Stomach smooth muscle (tissue), 2 donors: ENCODE results near the gene FAF1.

Experiments
- H3K27ac ChIP-seq: one replicate; pipeline ENCODE4 v1.7.0; 2013; ENCODE audit warnings: mild to moderate bottlenecking, low read length, inconsistent platforms
- H3K27me3 ChIP-seq, 2 donors: one replicate each; pipeline ENCODE4 v1.7.0; 2013; ENCODE audit warnings: low read length in 2 of 2; ENCODE audit not compliant: insufficient read depth in 2 of 2, control insufficient read depth in 1 of 2
- H3K36me3 ChIP-seq, 2 donors: one replicate each; pipeline ENCODE4 v1.7.0; 2013; ENCODE audit warnings: low read length in 2 of 2; ENCODE audit not compliant: control insufficient read depth in 2 of 2, insufficient read depth in 2 of 2
- H3K4me1 ChIP-seq: one replicate; pipeline ENCODE4 v1.7.0; 2013; ENCODE audit warnings: low read length; ENCODE audit not compliant: control insufficient read depth, insufficient read depth
- H3K4me3 ChIP-seq, 2 donors: one replicate each; pipeline ENCODE4 v1.7.0; 2013; ENCODE audit warnings: low read length in 2 of 2
- H3K9ac ChIP-seq, 2 donors: one replicate each; pipeline ENCODE4 v1.7.0; 2013; ENCODE audit warnings: low read length in 2 of 2, mild to moderate bottlenecking in 1 of 2
- H3K9me3 ChIP-seq, 2 donors: one replicate each; pipeline ENCODE4 v1.7.0; 2013; ENCODE audit warnings: low read length in 2 of 2; ENCODE audit not compliant: control insufficient read depth in 2 of 2
- donor health status: healthy.
- donor health status: Pancreatic carcinoma.

FAF1 gene

GRCh38 chr1:50978144-50978851, 18.2 kb upstream of the FAF1 start:
- H3K4me1 ChIP-seq, result no peaks in the 10 kb centered on the region
- H3K36me3 ChIP-seq, result no peaks in the 10 kb centered on the region
- H3K9ac ChIP-seq, result peak overlapping the region; percentile 80 to 81
- H3K9me3 ChIP-seq, result no peaks in the 10 kb centered on the region
- H3K4me3 ChIP-seq, result peak overlapping the region; percentile 74 to 83
- peaks cover 0 to 2% of the 10 kb centered on the region in 2 donors for H3K27me3 ChIP-seq
- peak overlapping the region; percentile 97 for H3K27ac ChIP-seq

DNA sequence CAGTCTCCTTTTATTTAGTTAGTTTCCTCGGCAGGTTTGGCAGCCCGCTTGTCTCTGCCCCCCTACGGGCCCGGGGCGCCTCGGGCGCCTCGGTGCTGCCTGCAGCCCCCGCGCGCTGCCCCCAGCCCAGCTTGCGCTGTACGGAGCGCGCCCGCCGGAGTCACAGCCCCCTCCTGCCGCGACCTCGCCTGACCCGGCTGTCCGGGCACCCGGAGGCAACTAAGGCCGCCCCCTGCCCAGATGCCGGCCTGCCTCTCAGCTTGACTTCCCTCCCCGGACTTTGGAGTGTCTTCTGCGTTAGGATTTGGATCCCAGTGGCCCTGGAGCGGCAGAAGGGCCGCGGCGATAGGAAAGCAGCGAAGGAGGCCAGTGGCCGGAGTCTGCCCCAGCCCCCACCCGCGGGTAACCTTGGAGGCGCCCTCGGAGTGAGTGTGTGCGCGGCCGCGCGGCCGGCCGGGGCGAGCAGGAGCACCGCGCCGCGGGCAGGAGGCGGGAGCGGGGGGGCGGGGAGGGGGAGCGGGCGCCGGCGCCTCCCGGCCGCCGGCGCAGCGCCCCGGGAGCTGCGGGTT, 17.6 kb upstream of the FAF1 start:
- no peaks in the 10 kb centered on the region for H3K36me3 ChIP-seq
- peak overlapping the region; percentile 82 to 86 for H3K9ac ChIP-seq
- H3K27ac ChIP-seq, result peak overlapping the region; percentile 97
- peaks cover 0 to 2% of the 10 kb centered on the region in 2 donors for H3K27me3 ChIP-seq
- H3K4me3 ChIP-seq, result peak overlapping the region; percentile 56 to 83
- H3K9me3 ChIP-seq, result no peaks in the 10 kb centered on the region
- H3K4me1 ChIP-seq, result no peaks in the 10 kb centered on the region

GRCh38 chr1:50976890-50977574, 17.0 kb upstream of the FAF1 start:
- Histone ChIP-seq H3K4me3 (peak overlapping the region; percentile 56 to 83), H3K27me3 (peaks cover 0 to 2% of the 10 kb centered on the region in 2 donors), H3K36me3 (no peaks in the 10 kb centered on the region), H3K9me3 (no peaks in the 10 kb centered on the region), H3K4me1 (no peaks in the 10 kb centered on the region), H3K9ac (peak overlapping the region; percentile 82 to 86), H3K27ac (peak overlapping the region; percentile 97)

- no peaks in the 10 kb centered on the region for H3K36me3 ChIP-seq
- H3K4me1 ChIP-seq, result no peaks in the 10 kb centered on the region
- H3K4me3 ChIP-seq, result peak overlapping the region; percentile 56 to 83
- no peaks in the 10 kb centered on the region for H3K9me3 ChIP-seq
- H3K27ac ChIP-seq, result peak overlapping the region; percentile 97
- peak overlapping the region; percentile 82 to 86 for H3K9ac ChIP-seq
- peaks cover 0 to 2% of the 10 kb centered on the region in 2 donors for H3K27me3 ChIP-seq
Measured at GRCh38 chr1:50976111-50976889, 16.2 kb upstream of the FAF1 start.

DNA sequence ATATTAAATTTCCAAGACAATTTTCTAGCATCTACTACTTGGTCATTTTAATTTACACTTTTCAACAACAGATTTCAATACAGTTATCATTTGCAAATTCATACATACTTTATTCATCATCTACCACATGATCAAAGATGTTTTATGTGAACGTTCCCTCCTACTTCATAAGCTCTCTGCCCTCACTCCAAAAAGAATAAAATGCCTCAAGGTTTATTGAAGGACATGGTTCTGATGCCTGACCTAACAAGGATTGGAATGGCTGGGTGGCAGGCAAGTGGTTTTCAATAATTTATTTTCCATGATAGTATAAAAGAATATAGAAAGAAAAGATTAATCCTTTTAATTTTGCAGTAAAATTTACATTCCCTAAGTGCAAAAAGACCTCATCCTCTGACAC, 15.4 kb upstream of the FAF1 start:
- Histone ChIP-seq H3K4me3 (no peak overlapping the region), H3K27me3 (peaks cover 0 to 2% of the 10 kb centered on the region in 2 donors), H3K4me1 (no peaks in the 10 kb centered on the region)

GRCh38 chr1:50974618-50974935, 14.5 kb upstream of the FAF1 start:
- no peak overlapping the region for H3K27ac ChIP-seq
- no peaks in the 10 kb centered on the region for H3K4me1 ChIP-seq

More for the DNA sequence above, 15.4 kb upstream of the FAF1 start:
- H3K27ac ChIP-seq, result no peak overlapping the region
- no peaks in the 10 kb centered on the region for H3K36me3 ChIP-seq
- no peak overlapping the region for H3K9ac ChIP-seq
- no peaks in the 10 kb centered on the region for H3K9me3 ChIP-seq

GRCh38 chr1:50973875-50974617, 14.0 kb upstream of the FAF1 start:
- H3K4me3 ChIP-seq, result no peak overlapping the region
- no peaks in the 10 kb centered on the region for H3K36me3 ChIP-seq
- no peaks in the 10 kb centered on the region for H3K9me3 ChIP-seq
- H3K27me3 ChIP-seq, result peaks cover 0 to 2% of the 10 kb centered on the region in 2 donors
- no peak overlapping the region for H3K9ac ChIP-seq
- peak overlapping the region; percentile 18 for H3K27ac ChIP-seq
- peaks cover 2% of the 10 kb centered on the region for H3K4me1 ChIP-seq

More at GRCh38 chr1:50974618-50974935, 14.5 kb upstream of the FAF1 start:
- no peaks in the 10 kb centered on the region for H3K9me3 ChIP-seq
- peaks cover 0 to 2% of the 10 kb centered on the region in 2 donors for H3K27me3 ChIP-seq
- H3K4me3 ChIP-seq, result no peak overlapping the region
- H3K9ac ChIP-seq, result no peak overlapping the region
- H3K36me3 ChIP-seq, result no peaks in the 10 kb centered on the region

DNA sequence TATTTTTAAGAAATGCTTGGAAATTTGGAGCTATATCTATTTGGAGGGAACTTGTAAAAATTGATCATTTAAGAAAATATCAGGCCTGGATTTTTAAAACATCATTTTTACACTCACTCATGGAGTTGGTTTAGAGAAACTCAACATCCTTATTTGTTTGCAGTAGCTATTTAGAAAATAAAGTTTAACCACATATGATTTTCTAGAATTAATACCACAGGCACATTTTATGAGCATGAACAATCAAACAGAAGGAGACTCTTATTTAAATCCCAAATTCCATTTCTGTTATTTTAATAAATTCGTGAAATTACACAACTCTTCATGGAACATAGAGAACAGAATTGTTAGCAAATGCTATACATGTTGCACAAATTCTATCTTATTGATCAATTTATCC, 13.2 kb upstream of the FAF1 start:
- no peak overlapping the region for H3K9ac ChIP-seq
- H3K27me3 ChIP-seq, result peaks cover 0 to 2% of the 10 kb centered on the region in 2 donors
- no peaks in the 10 kb centered on the region for H3K9me3 ChIP-seq
- H3K4me1 ChIP-seq, result peaks cover 8% of the 10 kb centered on the region
- H3K27ac ChIP-seq, result peak overlapping the region; percentile 18
- no peaks in the 10 kb centered on the region for H3K36me3 ChIP-seq
- H3K4me3 ChIP-seq, result no peak overlapping the region

- Histone ChIP-seq H3K27me3 (peaks cover 0 to 2% of the 10 kb centered on the region in 2 donors), H3K36me3 (no peaks in the 10 kb centered on the region), H3K4me1 (peaks cover 11% of the 10 kb centered on the region), H3K4me3 (peak overlapping the region in 1 of 2 donors; percentile 30), H3K9ac (peak overlapping the region; percentile 35 to 48), H3K9me3 (no peaks in the 10 kb centered on the region), H3K27ac (peak overlapping the region; percentile 4)
Measured at GRCh38 chr1:50972766-50973165, 12.7 kb upstream of the FAF1 start.
